Stimulated activated CD8-positive, alpha-beta memory T cell treated with anti-CD3 and anti-CD28 coated beads, Interleukin-15, amount 100 ng/mL, for 1 hour (primary cell): Measurements from ENCODE around the gene CCHCR1.
A peak's percentile ranks its signal among the peaks of the same experiment; 100 is the strongest.

Experiments
- DNase-seq: peaks from one replicate; pipeline ENCODE4 v3.0.0-alpha.2; 2020; ENCODE audit warnings: low read depth

Gene CCHCR1

GRCh38 chr6:31162463-31163165, 5.0 kb upstream of the CCHCR1 start:
- DNase-seq = no peak

GRCh38 chr6:31161216-31162126, 3.9 kb upstream of the CCHCR1 start:
- DNase-seq = no peak

GRCh38 chr6:31158863-31159855, 1.6 kb upstream of the CCHCR1 start:
- no peak for DNase-seq

- DNase-seq = peak; percentile 98
Observed at GRCh38 chr6:31158140-31158862, 699 bp upstream of the CCHCR1 start, which contains the start of gene TCF19. TCF19 (plus strand) TSS chr6:31158589; CDS start chr6:31159470, 881 bp downstream.

GRCh38 chr6:31156641-31157040, 961 bp downstream of the CCHCR1 start:
- DNase-seq = no peak

GRCh38 chr6:31154436-31154835, 3.2 kb downstream of the CCHCR1 start:
- DNase-seq = no peak

GRCh38 chr6:31152781-31153180, 4.8 kb downstream of the CCHCR1 start:
- no peak for DNase-seq

GRCh38 chr6:31149827-31150447, 7.7 kb downstream of the CCHCR1 start:
- no peak for DNase-seq

GRCh38 chr6:31145386-31145785, 12.2 kb downstream of the CCHCR1 start:
- no peak for DNase-seq

GRCh38 chr6:31144970-31145340, 12.6 kb downstream of the CCHCR1 start:
- DNase-seq = no peak

- no peak for DNase-seq
Observed at GRCh38 chr6:31144296-31144969, 13.2 kb downstream of the CCHCR1 start.

- no peak for DNase-seq
Observed at GRCh38 chr6:31143148-31143547, 14.5 kb downstream of the CCHCR1 start.

- DNase-seq = no peak
Observed at GRCh38 chr6:31142361-31142761, 15.2 kb downstream of the CCHCR1 start.

- no peak for DNase-seq
Observed at GRCh38 chr6:31140643-31141042, 17.0 kb downstream of the CCHCR1 start.

- no peak for DNase-seq
Observed at GRCh38 chr6:31139599-31139998, 18.0 kb downstream of the CCHCR1 start.

GRCh38 chr6:31138982-31139381, 18.6 kb downstream of the CCHCR1 start, which contains the start of gene PSORS1C2:
PSORS1C2 (minus strand) TSS chr6:31139066; CDS start chr6:31139026, 40 bp downstream.
- no peak for DNase-seq

- no peak for DNase-seq
Observed at GRCh38 chr6:31135710-31136109, 21.9 kb downstream of the CCHCR1 start.

- no peak for DNase-seq
Observed at GRCh38 chr6:31132806-31133205, 24.8 kb downstream of the CCHCR1 start.

GRCh38 chr6:31131595-31131994, 26.0 kb downstream of the CCHCR1 start:
- no peak for DNase-seq

- DNase-seq = no peak
Observed at GRCh38 chr6:31130751-31131150, 26.9 kb downstream of the CCHCR1 start.
